Type B pancreatic cell (in vitro differentiated cells): ENCODE data around the gene MEIG1. TPM values are rescaled to one million over a fixed set of nuclear protein-coding genes. Genes with fewer than 3 reads are reported as not detected.
"Not testable (repeated sequence)": the region's sequence is repeated elsewhere in the genome, so short reads cannot be mapped to it uniquely, and the experiment has no call there.

Experiments
- DNase-seq: peaks from one replicate; pipeline ENCODE4 v3.0.0; 2021; ENCODE audit warnings: mixed read lengths; ENCODE audit not compliant: unreplicated experiment; ENCODE audit errors: extremely low spot score
- H3K27ac Mint-ChIP-seq: 2 replicates; pipeline ENCODE4 v1.8.0; 2021; ENCODE audit warnings: mild to moderate bottlenecking, mixed read lengths
- H3K27me3 Mint-ChIP-seq: 2 replicates; pipeline ENCODE4 v1.8.0; 2021; ENCODE audit warnings: mixed read lengths
- H3K36me3 Mint-ChIP-seq: 2 replicates; pipeline ENCODE4 v1.8.0; 2021; ENCODE audit warnings: mixed read lengths
- H3K4me1 Mint-ChIP-seq: one replicate; pipeline ENCODE4 v1.8.0; 2021; ENCODE audit warnings: mixed read lengths; ENCODE audit not compliant: unreplicated experiment
- H3K4me3 Mint-ChIP-seq: 2 replicates; pipeline ENCODE4 v1.8.0; 2021; ENCODE audit warnings: mild to moderate bottlenecking, mixed read lengths
- H3K9me3 Mint-ChIP-seq: 2 replicates; pipeline ENCODE4 v1.8.0; 2021; ENCODE audit warnings: mixed read lengths
- total RNA-seq: library from RNA; stranded (reverse); gene quantifications from 2 replicates; pipeline ENCODE4 v1.2.1, GENCODE V29; 2021; ENCODE audit warnings: low replicate concordance
- TF ChIP-seq, protein P1 (sequence below): fragments of 200-600 bp; sonication (generic); conservative IDR thresholded peaks from 2 replicates; pipeline ENCODE4 v1.5.0; 2021; ENCODE audit warnings: antibody characterized with exemption, mild to moderate bottlenecking

Gene MEIG1
- total RNA-seq, 1 donor from 2014 or later: 2.8 TPM

DNA sequence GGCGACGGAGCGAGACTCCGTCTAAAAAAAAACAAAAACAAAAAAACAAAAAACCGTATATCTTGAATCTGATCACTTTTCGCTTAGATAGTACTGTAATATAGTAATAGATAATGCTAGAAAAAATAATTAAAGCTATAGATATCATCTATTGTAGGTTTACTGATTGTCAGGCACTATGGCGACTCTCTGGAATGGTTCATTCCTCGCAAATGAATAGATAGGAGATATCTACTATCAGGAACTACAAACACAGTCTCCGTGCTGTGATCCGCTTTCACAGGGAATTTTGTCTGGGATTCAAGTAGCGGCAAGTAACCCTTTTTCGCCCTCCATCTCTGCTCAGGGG, 342 bp upstream of the MEIG1 start:
- peak overlapping the region; percentile 99 for H3K27ac Mint-ChIP-seq
- no peaks in the 10 kb centered on the region for H3K27me3 Mint-ChIP-seq
- peaks cover 8% of the 10 kb centered on the region for H3K4me1 Mint-ChIP-seq

DNA sequence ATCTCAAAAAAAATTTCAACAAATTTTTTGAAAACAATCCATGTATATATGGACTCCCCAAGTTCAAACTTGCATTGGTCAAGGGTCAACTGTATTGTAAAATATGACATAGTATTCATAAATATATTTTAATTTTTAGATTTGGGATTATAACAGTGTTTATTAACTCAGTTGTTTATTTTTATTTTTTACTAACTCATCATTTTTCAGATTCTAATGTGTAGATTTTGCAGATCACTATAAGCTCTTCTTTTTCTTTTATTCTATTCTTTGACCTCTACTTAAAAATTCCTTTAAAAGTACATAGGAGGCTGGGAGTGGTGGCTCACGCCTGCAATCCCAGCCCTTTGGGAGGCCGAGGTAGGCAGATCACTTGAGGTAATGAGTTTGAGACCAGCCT, 8.7 kb downstream of the MEIG1 start:
- TF ChIP-seq, protein P1, sequence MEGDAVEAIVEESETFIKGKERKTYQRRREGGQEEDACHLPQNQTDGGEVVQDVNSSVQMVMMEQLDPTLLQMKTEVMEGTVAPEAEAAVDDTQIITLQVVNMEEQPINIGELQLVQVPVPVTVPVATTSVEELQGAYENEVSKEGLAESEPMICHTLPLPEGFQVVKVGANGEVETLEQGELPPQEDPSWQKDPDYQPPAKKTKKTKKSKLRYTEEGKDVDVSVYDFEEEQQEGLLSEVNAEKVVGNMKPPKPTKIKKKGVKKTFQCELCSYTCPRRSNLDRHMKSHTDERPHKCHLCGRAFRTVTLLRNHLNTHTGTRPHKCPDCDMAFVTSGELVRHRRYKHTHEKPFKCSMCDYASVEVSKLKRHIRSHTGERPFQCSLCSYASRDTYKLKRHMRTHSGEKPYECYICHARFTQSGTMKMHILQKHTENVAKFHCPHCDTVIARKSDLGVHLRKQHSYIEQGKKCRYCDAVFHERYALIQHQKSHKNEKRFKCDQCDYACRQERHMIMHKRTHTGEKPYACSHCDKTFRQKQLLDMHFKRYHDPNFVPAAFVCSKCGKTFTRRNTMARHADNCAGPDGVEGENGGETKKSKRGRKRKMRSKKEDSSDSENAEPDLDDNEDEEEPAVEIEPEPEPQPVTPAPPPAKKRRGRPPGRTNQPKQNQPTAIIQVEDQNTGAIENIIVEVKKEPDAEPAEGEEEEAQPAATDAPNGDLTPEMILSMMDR: no peak
- Mint-ChIP-seq H3K36me3 (no peaks in the 10 kb centered on the region), H3K4me3 (no peak overlapping the region), H3K9me3 (no peaks in the 10 kb centered on the region), H3K27ac (no peak overlapping the region), H3K4me1 (no peaks in the 10 kb centered on the region), H3K27me3 (no peaks in the 10 kb centered on the region)
- no peak for DNase-seq

More for the DNA sequence above, 342 bp upstream of the MEIG1 start:
- Mint-ChIP-seq H3K4me3 (peak overlapping the region; percentile 95), H3K36me3 (no peaks in the 10 kb centered on the region), H3K9me3 (no peaks in the 10 kb centered on the region)
- TF ChIP-seq, protein P1: no peak
- DNase-seq: no peak

DNA sequence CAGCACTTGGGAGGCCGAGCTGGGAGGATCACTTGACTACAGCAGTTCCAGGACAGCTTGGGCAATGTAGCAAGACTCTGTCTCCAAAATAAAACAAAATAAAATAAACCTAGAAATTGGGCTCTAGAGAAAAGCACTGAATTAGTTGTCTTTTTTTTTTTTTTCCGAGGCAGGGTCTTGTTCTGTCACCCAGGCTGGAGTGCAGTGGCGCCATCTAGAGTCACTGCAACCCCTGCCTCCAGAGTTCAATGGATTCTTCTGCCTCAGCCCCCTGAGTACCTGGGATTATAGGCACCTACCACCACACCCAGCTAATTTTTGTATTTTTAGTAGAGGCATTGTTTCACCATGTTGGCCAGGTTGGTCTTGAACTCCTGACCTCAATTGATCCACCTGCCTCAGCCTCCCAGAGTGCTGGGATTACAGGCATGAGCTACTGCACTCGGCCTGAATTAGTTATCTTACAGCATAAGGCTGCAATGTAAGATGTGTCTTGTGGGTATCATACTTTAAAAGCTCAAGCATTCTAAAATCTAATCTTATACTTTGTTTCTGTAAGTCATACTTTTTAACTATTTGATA, 12.8 kb downstream of the MEIG1 start:
- TF ChIP-seq, protein P1: peak; percentile 68
- H3K4me3 Mint-ChIP-seq: no peak overlapping the region
- H3K27ac Mint-ChIP-seq: no peak overlapping the region
- DNase-seq: no peak
- no peaks in the 10 kb centered on the region for H3K4me1 Mint-ChIP-seq
- H3K27me3 Mint-ChIP-seq: peaks cover 21% of the 10 kb centered on the region
- H3K9me3 Mint-ChIP-seq: no peaks in the 10 kb centered on the region
- H3K36me3 Mint-ChIP-seq: no peaks in the 10 kb centered on the region

DNA sequence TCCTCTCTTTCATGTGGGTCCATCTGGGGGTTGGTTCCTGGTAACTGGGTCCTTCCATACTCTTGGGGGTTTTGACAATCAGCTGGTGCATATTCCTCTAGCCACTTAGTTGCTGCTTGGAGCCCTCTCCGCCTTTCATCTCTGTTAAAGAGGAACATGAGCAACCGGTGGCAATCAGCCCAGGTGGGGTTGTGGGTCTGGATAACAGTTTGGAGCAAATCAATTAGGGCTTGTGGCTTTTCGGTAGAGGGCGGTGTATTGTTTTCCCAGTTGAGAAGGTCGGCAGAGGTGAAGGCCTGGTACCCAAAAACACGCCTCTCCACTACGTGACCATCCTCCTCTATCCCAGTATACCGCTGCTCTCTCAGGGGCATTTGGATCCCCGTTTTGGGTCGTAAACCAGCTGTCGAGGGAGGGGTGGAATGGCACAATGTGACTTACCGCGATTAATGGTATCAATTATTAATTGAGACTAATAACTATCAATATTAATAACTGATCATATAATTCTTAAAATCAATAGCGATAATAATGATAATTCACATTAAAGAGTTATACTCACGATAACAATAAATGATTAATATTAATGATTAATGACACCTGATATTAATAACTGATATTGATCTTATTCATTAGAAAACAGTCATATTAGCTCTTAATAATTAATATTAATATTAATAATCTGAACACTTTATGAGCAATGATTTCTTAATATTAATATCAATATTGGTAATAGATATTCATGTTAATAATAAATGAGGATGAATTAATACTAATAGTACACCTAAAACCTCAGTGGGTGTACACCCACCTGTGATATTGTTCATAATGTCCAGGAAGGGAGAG, 15.2 kb downstream of the MEIG1 start:
- not testable (repeated sequence) for H3K4me3 Mint-ChIP-seq, H3K36me3 Mint-ChIP-seq, H3K27ac Mint-ChIP-seq, H3K9me3 Mint-ChIP-seq, H3K4me1 Mint-ChIP-seq, DNase-seq
- H3K27me3 Mint-ChIP-seq: peaks cover 23% of the 10 kb centered on the region

DNA sequence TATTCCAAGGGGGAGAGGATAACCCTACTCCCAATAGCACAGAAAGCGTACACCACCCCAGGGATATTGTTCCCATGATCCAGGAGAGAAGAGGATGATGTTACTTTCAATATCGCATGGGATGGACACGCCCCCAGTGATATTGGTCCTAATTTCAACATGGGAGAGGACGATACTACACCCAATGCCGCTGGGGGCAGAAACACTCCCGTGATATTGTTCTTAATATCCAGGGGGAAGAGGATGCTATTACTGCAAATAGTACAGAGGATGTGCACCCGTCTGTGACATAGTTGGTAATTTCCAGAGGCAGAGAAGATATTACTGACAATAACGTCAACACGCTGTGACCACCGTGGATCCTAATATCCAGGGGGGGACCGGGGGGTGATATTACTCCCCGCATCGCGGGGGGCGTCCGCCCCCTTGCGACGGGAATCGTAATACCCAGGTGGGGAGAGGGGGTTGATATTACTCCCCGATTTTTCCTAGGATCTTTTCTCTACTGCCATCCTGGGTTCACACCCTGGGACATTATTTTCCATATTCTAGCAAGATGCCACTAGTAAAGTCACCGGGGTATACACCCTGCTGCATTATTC, 16.6 kb downstream of the MEIG1 start:
- H3K9me3 Mint-ChIP-seq: no peaks in the 10 kb centered on the region
- no peaks in the 10 kb centered on the region for H3K4me1 Mint-ChIP-seq
- H3K4me3 Mint-ChIP-seq: no peak overlapping the region
- DNase-seq: no peak
- no peak overlapping the region for H3K27ac Mint-ChIP-seq
- H3K27me3 Mint-ChIP-seq: peaks cover 23% of the 10 kb centered on the region
- H3K36me3 Mint-ChIP-seq: no peaks in the 10 kb centered on the region
- TF ChIP-seq, protein P1: peak; percentile 27

DNA sequence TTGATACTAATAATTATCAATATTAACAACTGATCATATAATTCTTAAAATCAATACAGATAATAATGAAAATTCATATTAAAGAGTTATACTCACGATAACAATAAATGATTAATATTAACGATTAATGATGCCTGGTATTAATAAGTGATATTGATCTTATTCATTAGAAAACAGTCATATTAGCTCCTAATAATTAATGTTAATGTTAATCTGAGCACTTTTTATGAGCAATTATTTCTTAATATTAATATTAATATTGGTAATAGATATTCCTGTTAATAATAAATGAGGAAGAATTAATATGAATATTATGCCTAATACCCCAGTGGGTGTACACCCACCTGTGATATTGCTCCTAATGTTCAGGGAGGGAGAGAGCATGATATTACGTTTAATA, 23.6 kb downstream of the MEIG1 start:
- DNase-seq: no peak
- H3K27ac Mint-ChIP-seq: no peak overlapping the region
- no peaks in the 10 kb centered on the region for H3K27me3 Mint-ChIP-seq
- H3K36me3 Mint-ChIP-seq: no peaks in the 10 kb centered on the region
- TF ChIP-seq, protein P1: no peak
- H3K9me3 Mint-ChIP-seq: peaks cover 4% of the 10 kb centered on the region
- H3K4me1 Mint-ChIP-seq: no peaks in the 10 kb centered on the region
- H3K4me3 Mint-ChIP-seq: no peak overlapping the region

DNA sequence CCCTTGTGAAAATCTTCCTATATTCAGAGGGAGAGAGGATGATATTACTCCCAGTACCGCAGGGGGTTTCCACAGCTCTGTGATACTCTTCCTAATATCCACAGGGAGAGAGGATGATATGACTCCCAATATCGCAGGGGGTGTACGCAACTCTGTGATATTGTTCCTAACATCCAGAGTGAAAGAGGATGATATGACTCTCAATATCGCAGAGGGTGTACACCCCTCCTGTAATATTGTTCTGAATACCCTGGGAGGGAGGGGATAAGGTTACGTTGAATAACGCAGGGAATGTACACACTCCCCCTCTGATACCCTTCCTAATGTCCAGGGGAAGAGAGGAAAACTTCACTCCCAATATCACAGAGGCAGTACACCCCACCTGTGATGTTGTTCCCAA, 30.4 kb downstream of the MEIG1 start:
- H3K4me1 Mint-ChIP-seq: peaks cover 13% of the 10 kb centered on the region
- H3K4me3 Mint-ChIP-seq, H3K9me3 Mint-ChIP-seq, H3K36me3 Mint-ChIP-seq, H3K27ac Mint-ChIP-seq, DNase-seq, H3K27me3 Mint-ChIP-seq: not testable (repeated sequence)
